GM23338 (cell line): Measurements from ENCODE around the gene LARGE1. TPM values are rescaled to one million over a fixed set of nuclear protein-coding genes. Genes with fewer than 3 reads are reported as not detected.

Experiments
- ATAC-seq: fragments of 200-7000 bp; cut with Tn5 transposase; 3 replicates; pipeline ENCODE4 v1.9.1; 2020
- DNase-seq: peaks from one replicate; pipeline ENCODE4 v3.0.0-alpha.2; 2015; ENCODE audit warnings: low spot score
- H2AFZ ChIP-seq: fragments of 200-600 bp; sonication (generic); 2 replicates; pipeline ENCODE4 v1.8.0; 2016; ENCODE audit warnings: antibody characterized with exemption, mild to moderate bottlenecking, moderate library complexity
- H3F3A ChIP-seq: fragments of 200-600 bp; sonication (generic); replicated peaks from 2 replicates; pipeline ENCODE4 v1.8.0; 2017; ENCODE audit warnings: antibody characterized with exemption, mixed run types, low read depth
- H3K27ac ChIP-seq: fragments of 200-600 bp; sonication (generic); 2 replicates; pipeline ENCODE4 v1.6.1; 2016; ENCODE audit warnings: low read depth
- H3K27me3 ChIP-seq: fragments of 200-600 bp; sonication (generic); 2 replicates; pipeline ENCODE4 v1.8.0; 2016; ENCODE audit warnings: mild to moderate bottlenecking, mixed run types, moderate library complexity; ENCODE audit not compliant: insufficient read depth
- H3K36me3 ChIP-seq: fragments of 200-600 bp; sonication (generic); 2 replicates; pipeline ENCODE4 v1.8.0; 2016; ENCODE audit warnings: mild to moderate bottlenecking; ENCODE audit not compliant: insufficient read depth
- H3K4me1 ChIP-seq: fragments of 200-600 bp; sonication (generic); 2 replicates; pipeline ENCODE4 v1.8.0; 2016; ENCODE audit warnings: mild to moderate bottlenecking, moderate library complexity; ENCODE audit not compliant: insufficient read depth
- H3K4me2 ChIP-seq: fragments of 200-600 bp; sonication (generic); 2 replicates; pipeline ENCODE4 v1.7.1; 2017; ENCODE audit warnings: mixed run types
- H3K4me3 ChIP-seq: fragments of 200-600 bp; sonication (generic); 2 replicates; pipeline ENCODE4 v1.6.1; 2016; ENCODE audit warnings: mixed run types
- H3K79me2 ChIP-seq: fragments of 200-600 bp; sonication (generic); replicated peaks from 2 replicates; pipeline ENCODE4 v1.8.0; 2017; ENCODE audit warnings: mild to moderate bottlenecking; ENCODE audit not compliant: insufficient read depth
- H3K9me2 ChIP-seq: fragments of 200-600 bp; sonication (generic); 2 replicates; pipeline ENCODE4 v1.8.0; 2017; ENCODE audit not compliant: insufficient read depth
- H4K20me1 ChIP-seq: fragments of 200-600 bp; sonication (generic); replicated peaks from 2 replicates; pipeline ENCODE4 v1.8.0; 2017; ENCODE audit warnings: mild to moderate bottlenecking; ENCODE audit not compliant: insufficient read depth
- H3K27ac Mint-ChIP-seq: 2 replicates; pipeline ENCODE4 v1.8.0; 2020; ENCODE audit warnings: inconsistent platforms, mild to moderate bottlenecking, moderate library complexity, mixed read lengths
- H3K27me3 Mint-ChIP-seq: 3 replicates; pipeline ENCODE4 v1.8.0; 2022; ENCODE audit warnings: low read depth, mild to moderate bottlenecking, moderate library complexity, mixed read lengths, inconsistent platforms; ENCODE audit not compliant: insufficient read depth, poor library complexity
- H3K36me3 Mint-ChIP-seq: 3 replicates; pipeline ENCODE4 v1.8.0; 2021; ENCODE audit warnings: low read depth, mild to moderate bottlenecking, inconsistent platforms, moderate library complexity, mixed read lengths
- H3K4me1 Mint-ChIP-seq: 3 replicates; pipeline ENCODE4 v1.8.0; 2020; ENCODE audit warnings: mild to moderate bottlenecking, inconsistent platforms, mixed read lengths
- H3K4me3 Mint-ChIP-seq: 3 replicates; pipeline ENCODE4 v1.8.0; 2021; ENCODE audit warnings: moderate library complexity, mild to moderate bottlenecking, inconsistent platforms, mixed read lengths
- H3K9me3 Mint-ChIP-seq: 3 replicates; pipeline ENCODE4 v1.8.0; 2020; ENCODE audit warnings: moderate library complexity, mild to moderate bottlenecking, inconsistent platforms, mixed read lengths
- CREB1 ChIP-seq: fragments of 250-450 bp; sonication (Bioruptor Pico); IDR thresholded peaks from 2 replicates; pipeline ENCODE4 v1.5.0; 2020; ENCODE audit warnings: low read depth, mild to moderate bottlenecking, moderate library complexity
- CTCF ChIP-seq, 2 experiments: fragments of 200-600 bp in 1 of 2; sonication (generic) in 1 of 2; conservative IDR thresholded peaks; 2 replicates each; pipeline versions ENCODE4 v1.5.1 to v1.6.1; 2016 to 2017; ENCODE audit warnings: antibody characterized with exemption in 2 of 2, low read depth in 2 of 2, mild to moderate bottlenecking in 2 of 2, moderate library complexity in 1 of 2
- ETS1 ChIP-seq: IDR thresholded peaks from 2 replicates; pipeline ENCODE4 v1.6.1; 2016; ENCODE audit warnings: antibody characterized with exemption
- EZH2 ChIP-seq: fragments of 200-600 bp; sonication (generic); IDR thresholded peaks from one replicate; pipeline ENCODE4 v1.8.0; 2017; ENCODE audit warnings: antibody characterized with exemption, mild to moderate bottlenecking, low read depth; ENCODE audit not compliant: unreplicated experiment
- EZH2phosphoT487 ChIP-seq: fragments of 200-600 bp; sonication (generic); IDR thresholded peaks from one replicate; pipeline ENCODE4 v1.8.1; 2018; ENCODE audit warnings: antibody characterized with exemption; ENCODE audit not compliant: unreplicated experiment
- JUNB ChIP-seq: IDR thresholded peaks from one replicate; pipeline ENCODE4 v1.6.1; 2016; ENCODE audit warnings: antibody characterized with exemption; ENCODE audit not compliant: unreplicated experiment
- POLR2AphosphoS5 ChIP-seq: IDR thresholded peaks from 2 replicates; pipeline ENCODE4 v1.6.1; 2016; ENCODE audit warnings: antibody characterized with exemption, low read depth
- STAT1 ChIP-seq: IDR thresholded peaks from one replicate; pipeline ENCODE4 v1.6.1; 2016; ENCODE audit warnings: antibody characterized with exemption; ENCODE audit not compliant: unreplicated experiment
- ZNF114 ChIP-seq: fragments of 250-450 bp; sonication (Bioruptor Pico); IDR thresholded peaks from 2 replicates; pipeline ENCODE4 v1.5.0; 2020; ENCODE audit warnings: mild to moderate bottlenecking, moderate library complexity
- polyA plus RNA-seq: library from polyadenylated mRNA; unstranded; fragments of >200 nt; fragmentation: Nextera tagmentation; extraction: Ambion mirVana; gene quantifications from 2 replicates; pipeline ENCODE4 v1.2.1, GENCODE V29; 2016
- total RNA-seq: library from RNA; depleted of rRNA; stranded (reverse); fragments of >200 nt; shearing (Covaris generic); gene quantifications from 2 replicates; pipeline ENCODE4 v1.2.3, GENCODE V29; 2014
- TF ChIP-seq, protein P1 (sequence below): IDR thresholded peaks from one replicate; pipeline ENCODE4 v1.6.1; 2018; ENCODE audit warnings: antibody characterized with exemption; ENCODE audit not compliant: unreplicated experiment
- TF ChIP-seq, protein P2 (sequence below): fragments of 250-450 bp; sonication (Bioruptor Pico); IDR thresholded peaks from 2 replicates; pipeline ENCODE4 v1.5.0; 2020; ENCODE audit warnings: mild to moderate bottlenecking, moderate library complexity

Gene LARGE1
- total and polyA plus RNA-seq, 2 experiments from 2014 or later: 12.8 to 75.6 TPM

GRCh38 chr22:33544707-33545106 is 375.6 kb downstream of the LARGE1 start:
- ATAC-seq (no peak), DNase-seq (no peak)
- no peak overlapping the region for H3K4me3 ChIP-seq
- peaks cover 22% of the 10 kb centered on the region for H3K79me2 ChIP-seq
- H3K4me2 ChIP-seq: no peak overlapping the region
- peaks cover 19% of the 10 kb centered on the region for H4K20me1 ChIP-seq
- no peak for TF ChIP-seq JUNB
- TF ChIP-seq EZH2phosphoT487: no peak
- no peak for TF ChIP-seq EZH2
- TF ChIP-seq STAT1: no peak
- TF ChIP-seq, protein P1, sequence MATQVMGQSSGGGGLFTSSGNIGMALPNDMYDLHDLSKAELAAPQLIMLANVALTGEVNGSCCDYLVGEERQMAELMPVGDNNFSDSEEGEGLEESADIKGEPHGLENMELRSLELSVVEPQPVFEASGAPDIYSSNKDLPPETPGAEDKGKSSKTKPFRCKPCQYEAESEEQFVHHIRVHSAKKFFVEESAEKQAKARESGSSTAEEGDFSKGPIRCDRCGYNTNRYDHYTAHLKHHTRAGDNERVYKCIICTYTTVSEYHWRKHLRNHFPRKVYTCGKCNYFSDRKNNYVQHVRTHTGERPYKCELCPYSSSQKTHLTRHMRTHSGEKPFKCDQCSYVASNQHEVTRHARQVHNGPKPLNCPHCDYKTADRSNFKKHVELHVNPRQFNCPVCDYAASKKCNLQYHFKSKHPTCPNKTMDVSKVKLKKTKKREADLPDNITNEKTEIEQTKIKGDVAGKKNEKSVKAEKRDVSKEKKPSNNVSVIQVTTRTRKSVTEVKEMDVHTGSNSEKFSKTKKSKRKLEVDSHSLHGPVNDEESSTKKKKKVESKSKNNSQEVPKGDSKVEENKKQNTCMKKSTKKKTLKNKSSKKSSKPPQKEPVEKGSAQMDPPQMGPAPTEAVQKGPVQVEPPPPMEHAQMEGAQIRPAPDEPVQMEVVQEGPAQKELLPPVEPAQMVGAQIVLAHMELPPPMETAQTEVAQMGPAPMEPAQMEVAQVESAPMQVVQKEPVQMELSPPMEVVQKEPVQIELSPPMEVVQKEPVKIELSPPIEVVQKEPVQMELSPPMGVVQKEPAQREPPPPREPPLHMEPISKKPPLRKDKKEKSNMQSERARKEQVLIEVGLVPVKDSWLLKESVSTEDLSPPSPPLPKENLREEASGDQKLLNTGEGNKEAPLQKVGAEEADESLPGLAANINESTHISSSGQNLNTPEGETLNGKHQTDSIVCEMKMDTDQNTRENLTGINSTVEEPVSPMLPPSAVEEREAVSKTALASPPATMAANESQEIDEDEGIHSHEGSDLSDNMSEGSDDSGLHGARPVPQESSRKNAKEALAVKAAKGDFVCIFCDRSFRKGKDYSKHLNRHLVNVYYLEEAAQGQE: no peak
- no peak for TF ChIP-seq POLR2AphosphoS5
- TF ChIP-seq ZNF114 (CRISPR knock-in tag): no peak
- no peak for TF ChIP-seq ETS1
- no peak for TF ChIP-seq CREB1 (CRISPR knock-in tag)
- TF ChIP-seq CTCF (conservative IDR thresholded peaks at IDR 0.05; ENCODE audit: low read depth in 2 of 2): no peak
- TF ChIP-seq, protein P2, sequence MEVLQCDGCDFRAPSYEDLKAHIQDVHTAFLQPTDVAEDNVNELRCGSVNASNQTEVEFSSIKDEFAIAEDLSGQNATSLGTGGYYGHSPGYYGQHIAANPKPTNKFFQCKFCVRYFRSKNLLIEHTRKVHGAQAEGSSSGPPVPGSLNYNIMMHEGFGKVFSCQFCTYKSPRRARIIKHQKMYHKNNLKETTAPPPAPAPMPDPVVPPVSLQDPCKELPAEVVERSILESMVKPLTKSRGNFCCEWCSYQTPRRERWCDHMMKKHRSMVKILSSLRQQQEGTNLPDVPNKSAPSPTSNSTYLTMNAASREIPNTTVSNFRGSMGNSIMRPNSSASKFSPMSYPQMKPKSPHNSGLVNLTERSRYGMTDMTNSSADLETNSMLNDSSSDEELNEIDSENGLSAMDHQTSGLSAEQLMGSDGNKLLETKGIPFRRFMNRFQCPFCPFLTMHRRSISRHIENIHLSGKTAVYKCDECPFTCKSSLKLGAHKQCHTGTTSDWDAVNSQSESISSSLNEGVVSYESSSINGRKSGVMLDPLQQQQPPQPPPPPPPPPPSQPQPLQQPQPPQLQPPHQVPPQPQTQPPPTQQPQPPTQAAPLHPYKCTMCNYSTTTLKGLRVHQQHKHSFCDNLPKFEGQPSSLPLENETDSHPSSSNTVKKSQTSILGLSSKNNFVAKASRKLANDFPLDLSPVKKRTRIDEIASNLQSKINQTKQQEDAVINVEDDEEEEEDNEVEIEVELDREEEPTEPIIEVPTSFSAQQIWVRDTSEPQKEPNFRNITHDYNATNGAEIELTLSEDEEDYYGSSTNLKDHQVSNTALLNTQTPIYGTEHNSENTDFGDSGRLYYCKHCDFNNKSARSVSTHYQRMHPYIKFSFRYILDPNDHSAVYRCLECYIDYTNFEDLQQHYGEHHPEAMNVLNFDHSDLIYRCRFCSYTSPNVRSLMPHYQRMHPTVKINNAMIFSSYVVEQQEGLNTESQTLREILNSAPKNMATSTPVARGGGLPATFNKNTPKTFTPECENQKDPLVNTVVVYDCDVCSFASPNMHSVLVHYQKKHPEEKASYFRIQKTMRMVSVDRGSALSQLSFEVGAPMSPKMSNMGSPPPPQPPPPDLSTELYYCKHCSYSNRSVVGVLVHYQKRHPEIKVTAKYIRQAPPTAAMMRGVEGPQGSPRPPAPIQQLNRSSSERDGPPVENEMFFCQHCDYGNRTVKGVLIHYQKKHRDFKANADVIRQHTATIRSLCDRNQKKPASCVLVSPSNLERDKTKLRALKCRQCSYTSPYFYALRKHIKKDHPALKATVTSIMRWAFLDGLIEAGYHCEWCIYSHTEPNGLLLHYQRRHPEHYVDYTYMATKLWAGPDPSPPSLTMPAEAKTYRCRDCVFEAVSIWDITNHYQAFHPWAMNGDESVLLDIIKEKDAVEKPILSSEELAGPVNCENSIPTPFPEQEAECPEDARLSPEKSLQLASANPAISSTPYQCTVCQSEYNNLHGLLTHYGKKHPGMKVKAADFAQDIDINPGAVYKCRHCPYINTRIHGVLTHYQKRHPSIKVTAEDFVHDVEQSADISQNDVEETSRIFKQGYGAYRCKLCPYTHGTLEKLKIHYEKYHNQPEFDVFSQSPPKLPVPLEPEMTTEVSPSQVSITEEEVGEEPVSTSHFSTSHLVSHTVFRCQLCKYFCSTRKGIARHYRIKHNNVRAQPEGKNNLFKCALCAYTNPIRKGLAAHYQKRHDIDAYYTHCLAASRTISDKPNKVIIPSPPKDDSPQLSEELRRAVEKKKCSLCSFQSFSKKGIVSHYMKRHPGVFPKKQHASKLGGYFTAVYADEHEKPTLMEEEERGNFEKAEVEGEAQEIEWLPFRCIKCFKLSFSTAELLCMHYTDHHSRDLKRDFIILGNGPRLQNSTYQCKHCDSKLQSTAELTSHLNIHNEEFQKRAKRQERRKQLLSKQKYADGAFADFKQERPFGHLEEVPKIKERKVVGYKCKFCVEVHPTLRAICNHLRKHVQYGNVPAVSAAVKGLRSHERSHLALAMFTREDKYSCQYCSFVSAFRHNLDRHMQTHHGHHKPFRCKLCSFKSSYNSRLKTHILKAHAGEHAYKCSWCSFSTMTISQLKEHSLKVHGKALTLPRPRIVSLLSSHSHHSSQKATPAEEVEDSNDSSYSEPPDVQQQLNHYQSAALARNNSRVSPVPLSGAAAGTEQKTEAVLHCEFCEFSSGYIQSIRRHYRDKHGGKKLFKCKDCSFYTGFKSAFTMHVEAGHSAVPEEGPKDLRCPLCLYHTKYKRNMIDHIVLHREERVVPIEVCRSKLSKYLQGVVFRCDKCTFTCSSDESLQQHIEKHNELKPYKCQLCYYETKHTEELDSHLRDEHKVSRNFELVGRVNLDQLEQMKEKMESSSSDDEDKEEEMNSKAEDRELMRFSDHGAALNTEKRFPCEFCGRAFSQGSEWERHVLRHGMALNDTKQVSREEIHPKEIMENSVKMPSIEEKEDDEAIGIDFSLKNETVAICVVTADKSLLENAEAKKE (CRISPR knock-in tag): no peak
- Mint-ChIP-seq H3K27ac (no peak overlapping the region), H3K9me3 (no peaks in the 10 kb centered on the region), H3K27me3 (peaks cover 2% of the 10 kb centered on the region), H3K4me3 (no peak overlapping the region), H3K4me1 (peaks cover 12% of the 10 kb centered on the region), H3K36me3 (peaks cover 4% of the 10 kb centered on the region; the same call in 1 of the 3 replicates)
- H3K27ac ChIP-seq: no peak overlapping the region
- H3K27me3 ChIP-seq: no peaks in the 10 kb centered on the region
- H3K4me1 ChIP-seq: no peaks in the 10 kb centered on the region
- H3K36me3 ChIP-seq: no peaks in the 10 kb centered on the region
- 0 out of 2 replicates have a peak, but pooled peaks cover 3% of the 10 kb centered on the region for H3K9me2 ChIP-seq
- no peak overlapping the region for H2AFZ ChIP-seq
- no peaks in the 10 kb centered on the region for H3F3A ChIP-seq
